Inferior parietal cortex (tissue), 1 donor: Measurements from ENCODE around the gene MRPL39.

Source experiments
- DNase-seq: peaks from one replicate; pipeline ENCODE4 v3.0.0-alpha.2; 2016; ENCODE audit errors: extremely low spot score

Gene MRPL39

DNA sequence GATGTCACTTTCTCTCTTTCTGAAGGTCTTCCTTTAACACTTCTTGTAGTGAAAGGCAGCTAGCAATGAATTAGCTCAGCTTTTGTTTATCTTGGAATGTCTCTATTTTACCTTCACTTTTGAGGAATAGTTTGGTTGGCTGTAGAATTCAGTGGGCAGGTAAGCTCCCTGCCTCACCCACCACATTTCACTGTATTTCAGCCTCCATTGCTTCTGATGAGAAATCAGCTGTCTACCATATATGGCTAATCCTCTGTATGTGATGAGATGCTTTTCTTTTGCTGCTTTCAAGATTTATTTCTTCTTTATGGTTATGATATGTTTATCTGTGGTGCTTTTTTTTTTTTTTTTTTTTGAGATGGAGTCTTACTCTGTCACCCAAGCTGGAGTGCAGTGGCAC is 70.1 kb downstream of the MRPL39 start:
- no peak for DNase-seq

GRCh38 chr21:25536752-25537151 is 70.5 kb downstream of the MRPL39 start:
- no peak for DNase-seq

GRCh38 chr21:25535849-25536248 is 71.4 kb downstream of the MRPL39 start:
- DNase-seq, result no peak
